Endothelial cell of umbilical vein (primary cell): ENCODE measurements around the gene NTN4. TPM values are rescaled to one million over a fixed set of nuclear protein-coding genes. Genes with fewer than 3 reads are reported as not detected.

ENCODE experiments used
- BruUV-seq: library from RNA; stranded (reverse); fragments of 400-500 nt; replicated peaks from 2 replicates; lab custom pipeline; 2021; lab: Mats Ljungman, UMichigan
- CTCF ChIA-PET: fragments of 300-600, 350-600 bp; sonication (Branson Sonifier 250); formaldehyde crosslinking; loops from one replicate; lab custom pipeline; 2021; ENCODE audit warnings: antibody characterized with exemption, inconsistent platforms; lab: Charles Lee
- POLR2A ChIA-PET: fragments of 300-600, 350-600 bp; sonication (Branson Sonifier 250); formaldehyde crosslinking; loops from one replicate; lab custom pipeline; 2021; ENCODE audit warnings: antibody characterized with exemption, inconsistent platforms; lab: Charles Lee
- DNase-seq: peaks from one replicate; pipeline ENCODE4 v3.0.0-alpha.2; 2011; ENCODE audit warnings: low read depth, low spot score
- FAIRE-seq: peaks from 2 replicates; lab custom pipeline; 2011; peaks lifted over from hg19 to GRCh38; lab: Jason Lieb, UNC
- H2AFZ ChIP-seq: 2 replicates; pipeline ENCODE4 v1.6.0; 2012; ENCODE audit warnings: low read depth, low read length, control low read depth, inconsistent platforms
- H3K27ac ChIP-seq: 2 replicates; pipeline ENCODE4 v1.5.1; 2011; ENCODE audit warnings: low read depth, mild to moderate bottlenecking, control low read depth, low read length, moderate library complexity; ENCODE audit not compliant: insufficient read depth
- H3K27me3 ChIP-seq, 2 experiments: 2 replicates each; pipeline versions ENCODE4 v1.6.0 to v1.6.1; 2011; ENCODE audit warnings: low read length in 2 of 2, mixed read lengths in 1 of 2; ENCODE audit not compliant: control insufficient read depth in 2 of 2, insufficient read depth in 2 of 2
- H3K36me3 ChIP-seq, 2 experiments: 2 replicates in 1 of 2; 3 replicates in 1 of 2; pipeline ENCODE4 v1.5.1; 2011; ENCODE audit warnings: low read length in 2 of 2, mild to moderate bottlenecking in 1 of 2, moderate library complexity in 1 of 2; ENCODE audit not compliant: control insufficient read depth in 2 of 2, insufficient read depth in 2 of 2; ENCODE audit errors: extremely low read depth in 1 of 2
- H3K4me1 ChIP-seq: 3 replicates; pipeline ENCODE4 v1.5.1; 2011; ENCODE audit warnings: mild to moderate bottlenecking, low read length; ENCODE audit not compliant: control insufficient read depth, insufficient read depth; ENCODE audit errors: extremely low read depth
- H3K4me2 ChIP-seq: 2 replicates; pipeline ENCODE4 v1.6.1; 2011; ENCODE audit warnings: low read length, control low read depth, mixed read lengths; ENCODE audit not compliant: insufficient read depth
- H3K4me3 ChIP-seq, 3 experiments: fragments of 200-600 bp in 1 of 3; sonication (generic), shearing (Covaris generic) in 1 of 3; replicated peaks in 1 of 3; 2 replicates each; pipeline ENCODE4 v1.5.1; 2011 to 2016; ENCODE audit warnings: control low read depth in 3 of 3, low read length in 3 of 3, mild to moderate bottlenecking in 2 of 3, inconsistent platforms in 1 of 3, low read depth in 1 of 3, moderate library complexity in 1 of 3; ENCODE audit not compliant: insufficient read depth in 1 of 3
- H3K79me2 ChIP-seq: 2 replicates; pipeline ENCODE4 v1.6.0; 2012; ENCODE audit warnings: low read length, inconsistent platforms; ENCODE audit not compliant: control insufficient read depth, insufficient read depth
- H3K9ac ChIP-seq: replicated peaks from 2 replicates; pipeline ENCODE3; 2011; ENCODE audit warnings: low read length, control low read depth; ENCODE audit not compliant: insufficient read depth; ENCODE audit errors: extremely low read depth
- H3K9me1 ChIP-seq: replicated peaks from 3 replicates; pipeline ENCODE4 v1.6.0; 2011; ENCODE audit warnings: mild to moderate bottlenecking, low read length; ENCODE audit not compliant: control insufficient read depth, insufficient read depth; ENCODE audit errors: extremely low read depth
- H3K9me3 ChIP-seq: replicated peaks from 2 replicates; pipeline ENCODE4 v1.5.1; 2012; ENCODE audit warnings: low read length, inconsistent platforms; ENCODE audit not compliant: control insufficient read depth, insufficient read depth
- H4K20me1 ChIP-seq: replicated peaks from 2 replicates; pipeline ENCODE3; 2011; ENCODE audit warnings: mild to moderate bottlenecking, low read length; ENCODE audit not compliant: control insufficient read depth, insufficient read depth; ENCODE audit errors: extremely low read depth
- EZH2 ChIP-seq: IDR thresholded peaks from 2 replicates; pipeline ENCODE4 v1.6.1; 2012; ENCODE audit warnings: borderline replicate concordance, low read depth, mild to moderate bottlenecking, moderate library complexity, low read length, inconsistent platforms; ENCODE audit not compliant: severe bottlenecking
- FOS ChIP-seq: IDR thresholded peaks from 2 replicates; pipeline ENCODE4 v1.6.1; 2011; ENCODE audit warnings: mild to moderate bottlenecking, low read length, moderate library complexity, borderline replicate concordance; ENCODE audit not compliant: insufficient read depth
- GATA2 ChIP-seq: IDR thresholded peaks from 2 replicates; pipeline ENCODE4 v1.7.0; 2011; ENCODE audit warnings: low read depth, mild to moderate bottlenecking, moderate library complexity, mixed read lengths, low read length; ENCODE audit not compliant: insufficient read length, insufficient read depth
- JUN ChIP-seq: IDR thresholded peaks from 2 replicates; pipeline ENCODE4 v1.6.1; 2011; ENCODE audit warnings: borderline replicate concordance, low read depth; ENCODE audit not compliant: insufficient read length, insufficient read depth
- MYC ChIP-seq: IDR thresholded peaks from one replicate; pipeline ENCODE4 v1.6.1; 2011; ENCODE audit warnings: mild to moderate bottlenecking, low read depth, low read length
- POLR2A ChIP-seq: IDR thresholded peaks from 2 replicates; pipeline ENCODE4 v1.6.1; 2012; ENCODE audit warnings: low read depth, mild to moderate bottlenecking, control low read depth, low read length
- POLR2AphosphoS5 ChIP-seq: IDR thresholded peaks from 2 replicates; pipeline ENCODE4 v1.6.1; 2012; ENCODE audit warnings: low read depth, mild to moderate bottlenecking, control low read depth, low read length, moderate library complexity; ENCODE audit not compliant: insufficient read depth
- dilution Hi-C: fragments of 300-500 bp; cut with MboI; formaldehyde crosslinking; loops from one replicate; pipeline ENCODE4 v1.15.0; 2019; ENCODE audit warnings: low sequenced_read_pairs; ENCODE audit not compliant: extremely low pct_ligation_motif_present
- intact Hi-C: fragments of 100-400 bp; cut with micrococcal nuclease; formaldehyde crosslinking; loops from one replicate; pipeline ENCODE4 v1.10.0; 2022
- polyA plus RNA-seq, 4 experiments: library from polyadenylated mRNA; depleted of rRNA in 3 of 4; stranded (reverse) in 3 of 4; unstranded in 1 of 4; fragments of >200 nt; gene quantifications; 2 replicates each; pipeline versions ENCODE4 v1.2.1 to v1.2.3, GENCODE V29; 2011 to 2012; ENCODE audit warnings: missing spikeins in 1 of 4
- total RNA-seq: library from RNA; stranded (reverse); gene quantifications from 2 replicates; pipeline ENCODE4 v1.2.3, GENCODE V29; 2021
- TF ChIP-seq, protein P1 (sequence below): IDR thresholded peaks from 2 replicates; pipeline ENCODE4 v1.6.1; 2011; ENCODE audit not compliant: insufficient read depth, insufficient read length
- TF ChIP-seq, protein P2 (sequence below), 2 donors: IDR thresholded peaks; 1 replicate in 1 of 2; 2 replicates in 1 of 2; pipeline ENCODE4 v1.5.1; 2011; ENCODE audit warnings: low read length in 2 of 2, mild to moderate bottlenecking in 2 of 2, moderate library complexity in 2 of 2, control low read depth in 1 of 2, inconsistent platforms in 1 of 2, low read depth in 1 of 2; ENCODE audit not compliant: insufficient read depth in 1 of 2; ENCODE audit errors: extremely low read depth in 1 of 2

Gene NTN4
- total and polyA plus RNA-seq, 2 donors (not counting 3 experiments of a cell fraction or from before 2014, with no cell fraction given), result 120 to 317 TPM

DNA sequence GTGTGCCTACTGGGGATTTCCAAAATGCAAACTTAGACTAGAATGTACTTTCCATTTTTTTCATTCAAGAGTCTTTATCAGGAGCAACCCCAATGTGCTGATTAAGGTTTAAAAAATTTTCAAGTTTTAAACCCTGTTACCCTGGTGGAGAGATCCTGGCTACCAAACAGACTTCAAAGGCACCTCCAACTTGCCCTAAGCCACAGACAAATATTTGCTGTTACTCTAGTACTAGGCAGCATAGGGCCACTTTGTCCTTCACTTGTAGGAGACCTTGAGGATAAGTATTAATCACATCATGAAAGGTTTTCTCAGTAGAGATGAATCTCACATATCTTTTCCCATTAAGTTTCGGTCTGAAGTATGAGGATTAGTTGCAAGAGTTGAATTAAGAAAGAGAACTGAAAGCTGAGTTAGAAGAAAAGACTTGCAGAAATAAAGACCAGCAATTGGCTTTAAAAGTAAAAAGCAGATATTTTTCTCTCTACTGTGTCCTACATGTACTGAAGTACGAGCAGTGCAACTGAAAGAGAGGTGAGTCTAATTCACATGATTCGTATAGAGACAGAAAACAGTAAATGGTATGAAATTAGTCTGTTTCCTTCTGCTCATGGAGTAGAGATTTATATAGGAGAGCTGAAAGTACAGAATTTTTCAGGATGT lies 28.3 kb downstream of the NTN4 start:
- Histone ChIP-seq H3K27ac (no peak overlapping the region), H3K9ac (no peak overlapping the region), H3K4me2 (no peak overlapping the region), H3K4me3 (no peak overlapping the region), H2AFZ (no peak overlapping the region), H4K20me1 (no peaks in the 10 kb centered on the region), H3K4me1 (peaks cover 5% of the 10 kb centered on the region), H3K27me3 (no peaks in the 10 kb centered on the region), H3K79me2 (no peaks in the 10 kb centered on the region), H3K9me1 (no peaks in the 10 kb centered on the region), H3K36me3 (peaks cover 0 to 5% of the 10 kb centered on the region in 2 experiments), H3K9me3 (no peaks in the 10 kb centered on the region)
- FAIRE-seq (no peak), DNase-seq (no peak)
- dilution Hi-C loops, result no loop called here
- TF ChIP-seq GATA2 (no peak), EZH2 (no peak), POLR2A (no peak), FOS (no peak), JUN (no peak), MYC (no peak), POLR2AphosphoS5 (no peak)
- TF ChIP-seq, protein P1, sequence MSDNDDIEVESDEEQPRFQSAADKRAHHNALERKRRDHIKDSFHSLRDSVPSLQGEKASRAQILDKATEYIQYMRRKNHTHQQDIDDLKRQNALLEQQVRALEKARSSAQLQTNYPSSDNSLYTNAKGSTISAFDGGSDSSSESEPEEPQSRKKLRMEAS, result no peak
- TF ChIP-seq, protein P2, sequence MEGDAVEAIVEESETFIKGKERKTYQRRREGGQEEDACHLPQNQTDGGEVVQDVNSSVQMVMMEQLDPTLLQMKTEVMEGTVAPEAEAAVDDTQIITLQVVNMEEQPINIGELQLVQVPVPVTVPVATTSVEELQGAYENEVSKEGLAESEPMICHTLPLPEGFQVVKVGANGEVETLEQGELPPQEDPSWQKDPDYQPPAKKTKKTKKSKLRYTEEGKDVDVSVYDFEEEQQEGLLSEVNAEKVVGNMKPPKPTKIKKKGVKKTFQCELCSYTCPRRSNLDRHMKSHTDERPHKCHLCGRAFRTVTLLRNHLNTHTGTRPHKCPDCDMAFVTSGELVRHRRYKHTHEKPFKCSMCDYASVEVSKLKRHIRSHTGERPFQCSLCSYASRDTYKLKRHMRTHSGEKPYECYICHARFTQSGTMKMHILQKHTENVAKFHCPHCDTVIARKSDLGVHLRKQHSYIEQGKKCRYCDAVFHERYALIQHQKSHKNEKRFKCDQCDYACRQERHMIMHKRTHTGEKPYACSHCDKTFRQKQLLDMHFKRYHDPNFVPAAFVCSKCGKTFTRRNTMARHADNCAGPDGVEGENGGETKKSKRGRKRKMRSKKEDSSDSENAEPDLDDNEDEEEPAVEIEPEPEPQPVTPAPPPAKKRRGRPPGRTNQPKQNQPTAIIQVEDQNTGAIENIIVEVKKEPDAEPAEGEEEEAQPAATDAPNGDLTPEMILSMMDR (IDR thresholded peaks at IDR 0.05; ENCODE audit: extremely low read depth in 1 of 2, insufficient read depth in 1 of 2, low read depth in 1 of 2, low read length in 2 of 2), result no peak
- CTCF ChIA-PET, result no interaction called here
- POLR2A ChIA-PET, result no interaction called here
- intact Hi-C loops, result no loop called here
- BruUV-seq, result no TSS peak
